Erythroblast (primary cell): ENCODE measurements around the gene PLAGL1.

Source experiments
- GATA1 ChIP-seq: IDR thresholded peaks from 2 replicates; pipeline ENCODE4 v1.6.1; 2011; ENCODE audit warnings: low read depth, mild to moderate bottlenecking, control low read depth, low read length, moderate library complexity
- POLR2A ChIP-seq: IDR thresholded peaks from 2 replicates; pipeline ENCODE4 v1.6.1; 2011; ENCODE audit warnings: mild to moderate bottlenecking, low read length

GRCh38 chr6:143896126-143896860 lies 111.8 kb downstream of the PLAGL1 start:
- no peak for TF ChIP-seq GATA1
- TF ChIP-seq POLR2A: no peak
